HEK293 (cell line): Measurements from ENCODE around the gene PRIMPOL.
"Not testable (repeated sequence)": the region's sequence is repeated elsewhere in the genome, so short reads cannot be mapped to it uniquely, and the experiment has no call there.

ENCODE experiments used
- ATF2 ChIP-seq: fragments of 450-650 bp; formaldehyde crosslinking; IDR thresholded peaks from 2 replicates; pipeline ENCODE4 v1.5.1; 2016; ENCODE audit warnings: missing biosample characterization, missing genetic modification characterization, low read depth
- ZNF23 ChIP-seq: fragments of 450-650 bp; formaldehyde crosslinking; IDR thresholded peaks from 2 replicates; pipeline ENCODE4 v1.5.1; 2016; ENCODE audit warnings: missing biosample characterization, missing genetic modification characterization, borderline replicate concordance
- ZNF274 ChIP-seq, 2 experiments: fragments of 200-500 bp in 1 of 2; fragments of 450-650 bp in 1 of 2; sonication (Bioruptor generic) in 1 of 2; formaldehyde crosslinking in 1 of 2; IDR thresholded peaks; 2 replicates each; pipeline versions ENCODE4 v1.5.1 to v1.6.1; 2014 to 2016; ENCODE audit warnings: borderline replicate concordance in 1 of 2, inconsistent platforms in 1 of 2, low read length in 1 of 2, missing biosample characterization in 1 of 2, missing genetic modification characterization in 1 of 2
- ZNF785 ChIP-seq: fragments of 450-650 bp; formaldehyde crosslinking; IDR thresholded peaks from 2 replicates; pipeline ENCODE4 v1.5.1; 2016; ENCODE audit warnings: missing biosample characterization, missing genetic modification characterization

DNA sequence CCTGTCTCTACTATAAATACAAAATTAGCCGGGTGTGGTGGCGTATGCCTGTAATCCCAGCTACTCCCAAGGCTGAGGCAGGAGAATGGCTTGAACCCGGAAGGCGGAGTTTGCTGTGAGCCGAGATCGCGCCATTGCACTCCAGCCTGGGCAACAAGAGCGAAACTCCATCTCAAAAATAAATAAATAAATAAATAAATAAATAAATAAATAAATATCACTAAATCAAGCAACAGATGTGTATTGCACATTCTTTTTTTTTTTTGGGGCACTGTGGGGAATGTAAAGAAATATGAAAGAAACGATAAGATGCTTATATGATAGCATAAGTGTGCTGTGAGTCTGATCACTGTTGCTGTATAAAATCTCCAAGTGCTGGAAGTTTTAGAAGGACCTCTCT, 8.3 kb downstream of the PRIMPOL start:
- not testable (repeated sequence) for TF ChIP-seq ZNF274 (IDR thresholded peaks at IDR 0.05; ENCODE audit: low read length); ZNF274 (tag by site-specific recombination; IDR thresholded peaks at IDR 0.05; ENCODE audit: borderline replicate concordance); ATF2 (tag by site-specific recombination); ZNF23 (tag by site-specific recombination); ZNF785
